ENCODE results near the gene ANTXR2.

DNA sequence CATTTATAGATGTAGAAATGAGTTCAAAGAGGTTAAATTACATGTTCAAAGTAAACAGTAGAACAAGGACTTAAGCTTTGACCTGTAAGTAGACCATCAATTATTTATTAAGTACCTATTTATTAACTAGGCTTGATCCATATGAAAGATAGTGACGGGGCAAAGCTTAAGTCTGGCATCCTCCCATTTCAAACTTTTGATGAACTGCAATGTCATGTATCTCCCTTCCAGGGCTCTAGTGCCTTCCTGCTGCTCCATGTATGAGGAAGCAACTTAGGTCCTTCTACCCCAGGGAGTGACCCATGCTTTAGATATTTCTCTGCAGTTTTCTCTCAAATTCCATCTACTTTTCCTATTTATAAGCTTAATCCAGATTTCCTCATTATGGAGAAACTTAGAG, 31.9 kb upstream of the ANTXR2 start:
- TF ChIP-seq POLR2A (IDR thresholded peaks at IDR 0.05) = no peak
- TF ChIP-seq, protein P1, sequence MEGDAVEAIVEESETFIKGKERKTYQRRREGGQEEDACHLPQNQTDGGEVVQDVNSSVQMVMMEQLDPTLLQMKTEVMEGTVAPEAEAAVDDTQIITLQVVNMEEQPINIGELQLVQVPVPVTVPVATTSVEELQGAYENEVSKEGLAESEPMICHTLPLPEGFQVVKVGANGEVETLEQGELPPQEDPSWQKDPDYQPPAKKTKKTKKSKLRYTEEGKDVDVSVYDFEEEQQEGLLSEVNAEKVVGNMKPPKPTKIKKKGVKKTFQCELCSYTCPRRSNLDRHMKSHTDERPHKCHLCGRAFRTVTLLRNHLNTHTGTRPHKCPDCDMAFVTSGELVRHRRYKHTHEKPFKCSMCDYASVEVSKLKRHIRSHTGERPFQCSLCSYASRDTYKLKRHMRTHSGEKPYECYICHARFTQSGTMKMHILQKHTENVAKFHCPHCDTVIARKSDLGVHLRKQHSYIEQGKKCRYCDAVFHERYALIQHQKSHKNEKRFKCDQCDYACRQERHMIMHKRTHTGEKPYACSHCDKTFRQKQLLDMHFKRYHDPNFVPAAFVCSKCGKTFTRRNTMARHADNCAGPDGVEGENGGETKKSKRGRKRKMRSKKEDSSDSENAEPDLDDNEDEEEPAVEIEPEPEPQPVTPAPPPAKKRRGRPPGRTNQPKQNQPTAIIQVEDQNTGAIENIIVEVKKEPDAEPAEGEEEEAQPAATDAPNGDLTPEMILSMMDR (IDR thresholded peaks at IDR 0.05) = no peak

Data from right lobe of liver (tissue), 4 donors.